Measurements from ENCODE around the gene BACE2.

GRCh38 chr21:41215856-41216408 is 48.0 kb downstream of the BACE2 start:
- no peak for TF ChIP-seq CTCF (IDR thresholded peaks at IDR 0.05)
- no peak for TF ChIP-seq EP300 (IDR thresholded peaks at IDR 0.05)
- no peak for TF ChIP-seq POLR2A (IDR thresholded peaks at IDR 0.05)
